ENCODE data around the gene ZDHHC14. TPM values are rescaled to one million over a fixed set of nuclear protein-coding genes. Genes with fewer than 3 reads are reported as not detected.

The ZDHHC14 gene
- total RNA-seq, 1 experiment from 2014 or later = 4.9 TPM

- ChIA-PET POLR2A (ENCODE audit: unreplicated experiment) (no interaction called here), CTCF (no interaction called here)
These were observed 167.9 kb downstream of the ZDHHC14 start for GRCh38 chr6:157548635-157549467.

GRCh38 chr6:157549468-157549745, 168.4 kb downstream of the ZDHHC14 start:
- H3K4me2 ChIP-seq (ENCODE audit: low read length) = no peak overlapping the region
- no peaks in the 10 kb centered on the region for H3F3A ChIP-seq (ENCODE audit: low read length, unreplicated experiment)
- no peaks in the 10 kb centered on the region for H3K36me3 ChIP-seq (ENCODE audit: low read depth, low read length)
- ChIA-PET POLR2A (ENCODE audit: unreplicated experiment) (no interaction called here), CTCF (no interaction called here)
- no peak overlapping the region for H3K27ac ChIP-seq (ENCODE audit: low read length)
- BruUV-seq (replicated peaks) = no TSS peak
- TF ChIP-seq EZH2phosphoT487 (IDR thresholded peaks at IDR 0.05; ENCODE audit: borderline replicate concordance, low read length) (no peak), EZH2 (IDR thresholded peaks at IDR 0.05; ENCODE audit: low read length, unreplicated experiment) (no peak)
- ATAC-seq = no peak
- no peak overlapping the region for H3K4me3 ChIP-seq (ENCODE audit: low read length)
- no peaks in the 10 kb centered on the region for H3K9me3 ChIP-seq (ENCODE audit: low read length)
- no peak overlapping the region for H2AFZ ChIP-seq (ENCODE audit: low read length)
- DNase-seq = no peak
- H3K9me2 ChIP-seq (replicated peaks; ENCODE audit: low read length) = no peaks in the 10 kb centered on the region
- intact Hi-C loops (cut with micrococcal nuclease) = no loop called here
- no peaks in the 10 kb centered on the region for H3K27me3 ChIP-seq (ENCODE audit: low read length)
- H3K4me1 ChIP-seq (ENCODE audit: insufficient read depth, low read length) = peaks cover 24% of the 10 kb centered on the region
- no peak overlapping the region for H3K9ac ChIP-seq (ENCODE audit: low read length)
- no peaks in the 10 kb centered on the region for H3K79me2 ChIP-seq (ENCODE audit: low read length)
- H4K20me1 ChIP-seq (ENCODE audit: low read length) = no peaks in the 10 kb centered on the region

More at GRCh38 chr6:157548635-157549467, 167.9 kb downstream of the ZDHHC14 start:
- no peaks in the 10 kb centered on the region for H4K20me1 ChIP-seq (ENCODE audit: low read length)
- no peak overlapping the region for H3K9ac ChIP-seq (ENCODE audit: low read length)
- no peaks in the 10 kb centered on the region for H3F3A ChIP-seq (ENCODE audit: low read length, unreplicated experiment)
- intact Hi-C loops (cut with micrococcal nuclease) = no loop called here
- DNase-seq = no peak
- H3K27me3 ChIP-seq (ENCODE audit: low read length) = no peaks in the 10 kb centered on the region
- no peak for ATAC-seq
- no peak overlapping the region for H3K4me2 ChIP-seq (ENCODE audit: low read length)
- BruUV-seq (replicated peaks) = no TSS peak
- no peaks in the 10 kb centered on the region for H3K9me2 ChIP-seq (replicated peaks; ENCODE audit: low read length)
- no peaks in the 10 kb centered on the region for H3K9me3 ChIP-seq (ENCODE audit: low read length)
- no peaks in the 10 kb centered on the region for H3K79me2 ChIP-seq (ENCODE audit: low read length)
- TF ChIP-seq EZH2 (IDR thresholded peaks at IDR 0.05; ENCODE audit: low read length, unreplicated experiment) = no peak
- TF ChIP-seq CTCF (conservative IDR thresholded peaks at IDR 0.05; ENCODE audit: low read depth, low read length) = no peak
- TF ChIP-seq EZH2phosphoT487 (IDR thresholded peaks at IDR 0.05; ENCODE audit: borderline replicate concordance, low read length) = no peak
- H3K4me1 ChIP-seq (ENCODE audit: insufficient read depth, low read length) = peaks cover 24% of the 10 kb centered on the region
- H3K36me3 ChIP-seq (ENCODE audit: low read depth, low read length) = no peaks in the 10 kb centered on the region
- no peak overlapping the region for H2AFZ ChIP-seq (ENCODE audit: low read length)
- no peak overlapping the region for H3K4me3 ChIP-seq (ENCODE audit: low read length)
- no peak overlapping the region for H3K27ac ChIP-seq (ENCODE audit: low read length)

GRCh38 chr6:157550114-157550989, 169.4 kb downstream of the ZDHHC14 start:
- no peaks in the 10 kb centered on the region for H3K9me2 ChIP-seq (replicated peaks; ENCODE audit: low read length)
- no peaks in the 10 kb centered on the region for H3F3A ChIP-seq (ENCODE audit: low read length, unreplicated experiment)
- intact Hi-C loops (cut with micrococcal nuclease) = no loop called here
- H2AFZ ChIP-seq (ENCODE audit: low read length) = no peak overlapping the region
- no peaks in the 10 kb centered on the region for H3K27me3 ChIP-seq (ENCODE audit: low read length)
- DNase-seq (no peak), ATAC-seq (no peak)
- ChIA-PET CTCF (no interaction called here), POLR2A (ENCODE audit: unreplicated experiment) (no interaction called here)
- H3K4me1 ChIP-seq (ENCODE audit: insufficient read depth, low read length) = peaks cover 24% of the 10 kb centered on the region
- no peaks in the 10 kb centered on the region for H3K9me3 ChIP-seq (ENCODE audit: low read length)
- H3K4me2 ChIP-seq (ENCODE audit: low read length) = no peak overlapping the region
- H3K4me3 ChIP-seq (ENCODE audit: low read length) = no peak overlapping the region
- TF ChIP-seq EZH2 (IDR thresholded peaks at IDR 0.05; ENCODE audit: low read length, unreplicated experiment) (no peak), CTCF (conservative IDR thresholded peaks at IDR 0.05; ENCODE audit: low read depth, low read length) (no peak), EZH2phosphoT487 (IDR thresholded peaks at IDR 0.05; ENCODE audit: borderline replicate concordance, low read length) (no peak)
- no peaks in the 10 kb centered on the region for H3K79me2 ChIP-seq (ENCODE audit: low read length)
- no TSS peak for BruUV-seq (replicated peaks)
- no peak overlapping the region for H3K27ac ChIP-seq (ENCODE audit: low read length)
- H3K9ac ChIP-seq (ENCODE audit: low read length) = no peak overlapping the region
- no peaks in the 10 kb centered on the region for H4K20me1 ChIP-seq (ENCODE audit: low read length)
- no peaks in the 10 kb centered on the region for H3K36me3 ChIP-seq (ENCODE audit: low read depth, low read length)

Measured in PC-3 (cell line).